Activated T-helper 1 cell treated with Interleukin-2 at 50 U/mL for 16 hours (primary cell): ENCODE measurements around the gene SPHK1.

Experiments
- DNase-seq: peaks from one replicate; pipeline ENCODE4 v3.0.0-alpha.2; 2020; ENCODE audit warnings: low read depth

Gene SPHK1

DNA sequence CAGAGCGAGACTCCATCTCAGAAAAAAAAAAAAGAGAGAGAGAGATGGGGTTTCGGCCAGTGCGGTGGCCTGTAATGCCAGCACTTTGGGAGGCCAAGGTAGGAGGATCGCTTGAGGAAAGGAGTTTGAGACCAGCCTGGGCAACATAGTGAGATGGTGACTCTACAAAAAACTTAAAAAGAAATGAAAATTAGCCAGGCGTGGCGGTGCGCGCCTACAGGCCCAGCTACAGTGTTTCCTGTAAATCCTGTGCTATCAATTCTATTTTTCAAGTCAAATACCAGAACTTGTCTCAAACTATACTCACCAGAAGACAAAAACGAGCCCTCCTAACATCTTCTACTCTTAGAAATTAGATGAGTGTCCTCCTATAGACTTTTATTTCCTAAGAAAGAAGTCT, 49.3 kb downstream of the SPHK1 start:
- no peak for DNase-seq

DNA sequence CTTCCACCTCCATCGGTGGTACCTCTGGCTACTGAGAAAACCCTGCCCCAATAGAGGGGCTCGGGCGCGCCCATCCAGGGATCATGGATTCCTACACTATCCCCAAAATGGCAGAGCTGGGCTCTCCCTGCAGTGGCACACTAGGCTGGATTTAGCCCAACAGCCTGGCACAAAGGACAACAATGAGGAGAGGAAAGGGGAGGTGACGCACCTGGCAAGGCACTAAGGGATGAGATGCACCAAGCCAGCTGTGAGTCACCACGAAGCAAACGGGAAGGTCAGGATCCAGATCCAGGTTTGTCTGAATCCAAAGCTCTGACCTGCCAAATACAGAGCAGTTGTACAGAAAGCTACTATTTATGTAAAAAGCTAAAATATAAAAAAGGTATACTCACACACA, 50.5 kb downstream of the SPHK1 start:
- DNase-seq, result no peak

DNA sequence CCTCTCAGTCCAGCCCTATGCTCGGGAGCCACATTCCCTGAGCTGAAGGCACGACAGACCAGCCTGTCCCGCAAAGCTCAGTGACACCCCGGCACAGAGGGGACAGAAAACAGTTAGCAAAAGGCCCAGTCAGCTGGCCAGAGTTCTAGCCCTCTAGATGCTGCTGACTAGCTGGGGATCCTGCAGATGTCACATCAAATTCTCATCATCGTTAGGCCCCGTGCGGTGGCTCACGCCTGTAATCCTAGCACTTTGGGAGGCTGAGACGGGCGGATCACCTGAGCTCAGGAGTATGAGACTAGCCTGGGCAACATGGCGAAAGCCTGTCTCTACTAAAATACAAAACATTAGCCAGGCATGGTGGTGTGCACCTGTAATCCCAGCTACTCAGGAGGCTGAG, 51.3 kb downstream of the SPHK1 start:
- no peak for DNase-seq
